Heart left ventricle (tissue), 13 donors: ENCODE data around the gene F12.

ENCODE experiments used
- POLR2A ChIP-seq, 2 donors: fragments of 450-650 bp; IDR thresholded peaks; one replicate each; pipeline ENCODE4 v1.6.1; 2017; ENCODE audit warnings: antibody characterized with exemption in 2 of 2, mild to moderate bottlenecking in 2 of 2, moderate library complexity in 2 of 2
- TF ChIP-seq, protein P1 (sequence below), 12 donors: fragments of 200-600 bp; sonication (generic) in 4 of 12; IDR thresholded peaks; one replicate each; pipeline versions ENCODE4 v1.5.0 to v1.8.0; 2018 to 2022; ENCODE audit warnings: antibody characterized with exemption in 12 of 12, mild to moderate bottlenecking in 5 of 12
- donor health status: ischemic (EF 13 %, LVEDD 7.1; RV severe dilation, severe dysfunction).
- donor health status: DM: no; HTN: yes; CAD: no.
- donor health status: DM: no; HTN: no; CAD: no.
- donor health status: ischemic (EF 25% LVEDD 6.9; RV normal size, moderate dysfunction).
- donor health status: ischemic (EF 25% LVEDD 5.7; RV mildly dilated, moderate dysfunction).
- donor health status: ischemic (EF 35%, LVEDD 5.7; RV mildly dilated, moderate dysfunction).
- donor health status: nonischemic (EF 11% LVEDD 7.7; RV severe dilation, severe dysfunction).
- donor health status: DM: yes; HTN: yes; CAD: no.
- donor health status: PGD.
- donor health status: ischemic (EF 29% LVEDD 5.4; RV normal size, mild dysfunction).
- donor health status: nonischemic (EF 23%, LVEDD 6.1; RV moderate dilation, normal function).

DNA sequence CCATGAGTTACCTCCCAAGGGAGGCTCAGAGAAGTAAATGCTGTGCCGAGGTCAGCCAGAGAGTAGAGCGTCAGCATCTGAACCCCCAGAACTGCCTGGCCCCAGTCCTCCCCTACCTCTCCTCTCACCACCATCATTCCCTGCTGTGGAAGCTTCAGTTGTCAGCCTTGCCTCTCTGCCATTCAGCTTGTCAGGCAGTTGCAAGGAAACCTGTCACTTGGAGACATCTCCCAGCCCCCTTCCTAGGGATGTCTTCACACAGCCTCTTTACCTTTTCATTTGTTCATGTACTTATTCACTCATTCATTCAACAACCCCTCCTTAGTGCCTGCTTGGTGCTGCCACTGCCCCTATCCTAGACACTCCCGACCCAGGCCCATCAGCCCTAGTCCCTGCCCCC lies 49.5 kb downstream of the F12 start:
- TF ChIP-seq POLR2A (IDR thresholded peaks at IDR 0.05) = no peak
- TF ChIP-seq, protein P1, sequence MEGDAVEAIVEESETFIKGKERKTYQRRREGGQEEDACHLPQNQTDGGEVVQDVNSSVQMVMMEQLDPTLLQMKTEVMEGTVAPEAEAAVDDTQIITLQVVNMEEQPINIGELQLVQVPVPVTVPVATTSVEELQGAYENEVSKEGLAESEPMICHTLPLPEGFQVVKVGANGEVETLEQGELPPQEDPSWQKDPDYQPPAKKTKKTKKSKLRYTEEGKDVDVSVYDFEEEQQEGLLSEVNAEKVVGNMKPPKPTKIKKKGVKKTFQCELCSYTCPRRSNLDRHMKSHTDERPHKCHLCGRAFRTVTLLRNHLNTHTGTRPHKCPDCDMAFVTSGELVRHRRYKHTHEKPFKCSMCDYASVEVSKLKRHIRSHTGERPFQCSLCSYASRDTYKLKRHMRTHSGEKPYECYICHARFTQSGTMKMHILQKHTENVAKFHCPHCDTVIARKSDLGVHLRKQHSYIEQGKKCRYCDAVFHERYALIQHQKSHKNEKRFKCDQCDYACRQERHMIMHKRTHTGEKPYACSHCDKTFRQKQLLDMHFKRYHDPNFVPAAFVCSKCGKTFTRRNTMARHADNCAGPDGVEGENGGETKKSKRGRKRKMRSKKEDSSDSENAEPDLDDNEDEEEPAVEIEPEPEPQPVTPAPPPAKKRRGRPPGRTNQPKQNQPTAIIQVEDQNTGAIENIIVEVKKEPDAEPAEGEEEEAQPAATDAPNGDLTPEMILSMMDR (IDR thresholded peaks at IDR 0.05) = no peak
